ENCODE measurements around the gene LMTK2. TPM values are rescaled to one million over a fixed set of nuclear protein-coding genes. Genes with fewer than 3 reads are reported as not detected.

LMTK2 gene
- polyA plus RNA-seq, 1 donor from 2014 or later: 11.9 TPM

GRCh38 chr7:98137826-98138151 is 31.1 kb downstream of the LMTK2 start:
- Histone ChIP-seq H3K4me2 (ENCODE audit: low read length) (no peak overlapping the region), H3F3A (ENCODE audit: insufficient read depth, low read length, poor library complexity, severe bottlenecking) (no peaks in the 10 kb centered on the region), H3K79me2 (replicated peaks; ENCODE audit: insufficient read depth, low read length) (no peaks in the 10 kb centered on the region), H3K9me2 (ENCODE audit: insufficient read depth, low read length) (no peaks in the 10 kb centered on the region), H3K4me3 (ENCODE audit: low read length) (no peak overlapping the region), H3K27me3 (ENCODE audit: insufficient read depth, low read depth, low read length) (no peaks in the 10 kb centered on the region), H4K20me1 (ENCODE audit: insufficient read depth) (no peaks in the 10 kb centered on the region), H3K27ac (ENCODE audit: low read length) (no peak overlapping the region), H2AFZ (ENCODE audit: low read depth, low read length) (no peak overlapping the region), H3K9me3 (ENCODE audit: low read length) (no peaks in the 10 kb centered on the region), H3K9ac (ENCODE audit: low read length) (no peak overlapping the region), H3K36me3 (ENCODE audit: insufficient read depth, low read length) (peaks cover 3% of the 10 kb centered on the region)
- TF ChIP-seq REST (IDR thresholded peaks at IDR 0.05; ENCODE audit: borderline replicate concordance): no peak
- TF ChIP-seq TAF1 (IDR thresholded peaks at IDR 0.05; ENCODE audit: low read depth): no peak
- no peak for TF ChIP-seq SMC3 (conservative IDR thresholded peaks at IDR 0.05; ENCODE audit: poor library complexity)
- TF ChIP-seq EZH2 (IDR thresholded peaks at IDR 0.05; ENCODE audit: borderline replicate concordance, insufficient read depth, low read length, poor library complexity, severe bottlenecking): no peak
- TF ChIP-seq RAD21 (conservative IDR thresholded peaks at IDR 0.05): no peak
- no peak for TF ChIP-seq CTCF (IDR thresholded peaks at IDR 0.05; ENCODE audit: poor library complexity, severe bottlenecking)
- TF ChIP-seq MXI1 (conservative IDR thresholded peaks at IDR 0.05; ENCODE audit: poor library complexity, severe bottlenecking): no peak
- no peak for TF ChIP-seq POLR2AphosphoS5 (IDR thresholded peaks at IDR 0.05)
- no peak for TF ChIP-seq EP300 (conservative IDR thresholded peaks at IDR 0.05; ENCODE audit: poor library complexity, severe bottlenecking)

- Histone ChIP-seq H3K36me3 (ENCODE audit: insufficient read depth, low read length) (peaks cover 3% of the 10 kb centered on the region), H3F3A (ENCODE audit: insufficient read depth, low read length, poor library complexity, severe bottlenecking) (no peaks in the 10 kb centered on the region)
- TF ChIP-seq EZH2 (IDR thresholded peaks at IDR 0.05; ENCODE audit: borderline replicate concordance, insufficient read depth, low read length, poor library complexity, severe bottlenecking): no peak
- TF ChIP-seq TAF1 (IDR thresholded peaks at IDR 0.05; ENCODE audit: low read depth): no peak
- TF ChIP-seq POLR2AphosphoS5 (IDR thresholded peaks at IDR 0.05): no peak
- no peak for TF ChIP-seq CTCF (IDR thresholded peaks at IDR 0.05; ENCODE audit: poor library complexity, severe bottlenecking)
- TF ChIP-seq SMC3 (conservative IDR thresholded peaks at IDR 0.05; ENCODE audit: poor library complexity): no peak
- TF ChIP-seq EP300 (conservative IDR thresholded peaks at IDR 0.05; ENCODE audit: poor library complexity, severe bottlenecking): no peak
- TF ChIP-seq MXI1 (conservative IDR thresholded peaks at IDR 0.05; ENCODE audit: poor library complexity, severe bottlenecking): no peak
- TF ChIP-seq REST (IDR thresholded peaks at IDR 0.05; ENCODE audit: borderline replicate concordance): no peak
These were observed 32.0 kb downstream of the LMTK2 start for GRCh38 chr7:98138672-98139071.

More at GRCh38 chr7:98138672-98139071, 32.0 kb downstream of the LMTK2 start:
- H3K4me2 ChIP-seq (ENCODE audit: low read length): no peak overlapping the region
- H4K20me1 ChIP-seq (ENCODE audit: insufficient read depth): no peaks in the 10 kb centered on the region
- no peak overlapping the region for H2AFZ ChIP-seq (ENCODE audit: low read depth, low read length)
- no peak overlapping the region for H3K4me3 ChIP-seq (ENCODE audit: low read length)
- H3K79me2 ChIP-seq (replicated peaks; ENCODE audit: insufficient read depth, low read length): no peaks in the 10 kb centered on the region
- H3K27me3 ChIP-seq (ENCODE audit: insufficient read depth, low read depth, low read length): no peaks in the 10 kb centered on the region
- H3K9me2 ChIP-seq (ENCODE audit: insufficient read depth, low read length): no peaks in the 10 kb centered on the region
- no peak overlapping the region for H3K9ac ChIP-seq (ENCODE audit: low read length)
- H3K9me3 ChIP-seq (ENCODE audit: low read length): no peaks in the 10 kb centered on the region
- no peak overlapping the region for H3K27ac ChIP-seq (ENCODE audit: low read length)

All from neural cell (in vitro differentiated cells).